Mesothelial cell of epicardium (in vitro differentiated cells): ENCODE results near the gene PARN. TPM values are rescaled to one million over a fixed set of nuclear protein-coding genes. Genes with fewer than 3 reads are reported as not detected.
"Not testable (repeated sequence)": the region's sequence is repeated elsewhere in the genome, so short reads cannot be mapped to it uniquely, and the experiment has no call there.

Source experiments
- DNase-seq, 2 experiments: peaks; one replicate each; pipeline ENCODE4 v3.0.0; 2021; ENCODE audit warnings: low spot score in 2 of 2; ENCODE audit not compliant: unreplicated experiment in 2 of 2
- H3K27ac Mint-ChIP-seq: 2 replicates; pipeline ENCODE4 v1.8.0; 2021; ENCODE audit warnings: mixed read lengths
- H3K27me3 Mint-ChIP-seq: 2 replicates; pipeline ENCODE4 v1.8.0; 2021; ENCODE audit warnings: low read depth, mixed read lengths
- H3K36me3 Mint-ChIP-seq: 2 replicates; pipeline ENCODE4 v1.8.0; 2021; ENCODE audit warnings: mixed read lengths
- H3K4me1 Mint-ChIP-seq: 2 replicates; pipeline ENCODE4 v1.8.0; 2021; ENCODE audit warnings: mixed read lengths
- H3K4me3 Mint-ChIP-seq: 2 replicates; pipeline ENCODE4 v1.8.0; 2021; ENCODE audit warnings: mild to moderate bottlenecking, moderate library complexity, mixed read lengths
- H3K9me3 Mint-ChIP-seq: 2 replicates; pipeline ENCODE4 v1.8.0; 2021; ENCODE audit warnings: mixed read lengths
- total RNA-seq: library from RNA; stranded (reverse); gene quantifications from 3 replicates; pipeline ENCODE4 v1.2.1, GENCODE V29; 2021
- TF ChIP-seq, protein P1 (sequence below): fragments of 200-600 bp; sonication (generic); IDR thresholded peaks from one replicate; pipeline ENCODE4 v1.5.0; 2021; ENCODE audit warnings: antibody characterized with exemption; ENCODE audit not compliant: unreplicated experiment

The PARN gene
- total RNA-seq, 1 donor from 2014 or later: 35.6 TPM

DNA sequence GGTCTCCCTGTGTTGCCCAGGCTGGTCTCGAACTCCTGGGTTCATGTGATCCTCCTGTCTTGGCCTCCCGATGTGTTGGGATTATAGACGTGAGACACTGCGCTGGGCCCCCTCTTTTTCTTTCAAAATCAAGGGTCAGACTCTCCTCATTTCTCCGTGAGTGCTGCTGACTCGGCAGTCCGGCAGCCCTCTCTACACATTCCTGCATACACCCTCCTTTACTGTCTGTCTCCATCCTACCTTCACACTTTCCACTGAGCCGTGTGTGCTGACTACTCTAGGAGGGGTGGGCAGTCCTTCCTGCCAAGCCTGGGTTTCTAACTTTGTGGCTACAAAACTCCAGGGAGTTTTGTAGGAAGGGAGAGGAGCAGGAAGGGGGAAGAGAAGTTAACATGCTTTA, 195.2 kb downstream of the PARN start:
- Mint-ChIP-seq H3K36me3 (peaks cover 15% of the 10 kb centered on the region), H3K27me3 (no peaks in the 10 kb centered on the region), H3K27ac (no peak overlapping the region), H3K4me3 (no peak overlapping the region), H3K4me1 (no peaks in the 10 kb centered on the region), H3K9me3 (peaks cover 7% of the 10 kb centered on the region)
- TF ChIP-seq, protein P1, sequence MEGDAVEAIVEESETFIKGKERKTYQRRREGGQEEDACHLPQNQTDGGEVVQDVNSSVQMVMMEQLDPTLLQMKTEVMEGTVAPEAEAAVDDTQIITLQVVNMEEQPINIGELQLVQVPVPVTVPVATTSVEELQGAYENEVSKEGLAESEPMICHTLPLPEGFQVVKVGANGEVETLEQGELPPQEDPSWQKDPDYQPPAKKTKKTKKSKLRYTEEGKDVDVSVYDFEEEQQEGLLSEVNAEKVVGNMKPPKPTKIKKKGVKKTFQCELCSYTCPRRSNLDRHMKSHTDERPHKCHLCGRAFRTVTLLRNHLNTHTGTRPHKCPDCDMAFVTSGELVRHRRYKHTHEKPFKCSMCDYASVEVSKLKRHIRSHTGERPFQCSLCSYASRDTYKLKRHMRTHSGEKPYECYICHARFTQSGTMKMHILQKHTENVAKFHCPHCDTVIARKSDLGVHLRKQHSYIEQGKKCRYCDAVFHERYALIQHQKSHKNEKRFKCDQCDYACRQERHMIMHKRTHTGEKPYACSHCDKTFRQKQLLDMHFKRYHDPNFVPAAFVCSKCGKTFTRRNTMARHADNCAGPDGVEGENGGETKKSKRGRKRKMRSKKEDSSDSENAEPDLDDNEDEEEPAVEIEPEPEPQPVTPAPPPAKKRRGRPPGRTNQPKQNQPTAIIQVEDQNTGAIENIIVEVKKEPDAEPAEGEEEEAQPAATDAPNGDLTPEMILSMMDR: no peak
- DNase-seq: no peak

DNA sequence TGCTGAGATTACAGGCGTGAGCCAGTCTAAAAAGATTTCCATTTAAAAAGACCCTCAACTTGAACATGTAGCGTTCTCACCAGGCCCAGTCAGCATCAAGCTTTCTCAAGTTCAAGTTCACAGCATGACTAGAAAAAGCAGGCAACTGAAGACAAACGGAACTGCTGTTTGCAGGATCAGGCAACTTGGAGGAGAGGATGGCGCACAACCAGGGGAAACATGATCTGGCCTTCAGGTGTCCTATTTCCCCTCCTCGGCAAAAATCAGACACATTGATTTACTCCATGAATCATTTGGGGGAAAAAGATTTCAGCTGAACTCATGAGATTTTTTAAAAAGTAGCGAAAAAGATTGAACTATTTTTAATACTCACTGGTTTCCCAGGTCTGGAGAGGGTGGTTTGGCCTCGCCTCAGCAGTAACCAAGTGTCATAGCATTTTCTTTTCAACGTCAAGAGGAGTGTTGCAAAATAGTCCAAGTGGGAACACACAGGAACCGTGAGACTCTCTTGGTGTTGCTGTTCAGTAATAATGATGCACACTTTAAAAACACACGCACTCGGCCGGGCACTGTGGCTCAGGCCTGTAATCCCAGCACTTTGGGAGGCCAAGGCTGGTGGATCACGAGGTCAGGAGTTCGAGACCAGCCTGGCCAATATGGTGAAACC, 201.0 kb downstream of the PARN start:
- H3K4me1 Mint-ChIP-seq, DNase-seq, H3K27ac Mint-ChIP-seq, H3K9me3 Mint-ChIP-seq, H3K4me3 Mint-ChIP-seq, H3K27me3 Mint-ChIP-seq: not testable (repeated sequence)
- peaks cover 17% of the 10 kb centered on the region for H3K36me3 Mint-ChIP-seq

GRCh38 chr16:14428043-14428442, 202.0 kb downstream of the PARN start:
- no peak for DNase-seq
- Mint-ChIP-seq H3K9me3 (peaks cover 7% of the 10 kb centered on the region), H3K36me3 (peaks cover 14% of the 10 kb centered on the region), H3K4me1 (peaks cover 2% of the 10 kb centered on the region), H3K27me3 (no peaks in the 10 kb centered on the region), H3K4me3 (no peak overlapping the region), H3K27ac (no peak overlapping the region)
- TF ChIP-seq, protein P1: no peak

DNA sequence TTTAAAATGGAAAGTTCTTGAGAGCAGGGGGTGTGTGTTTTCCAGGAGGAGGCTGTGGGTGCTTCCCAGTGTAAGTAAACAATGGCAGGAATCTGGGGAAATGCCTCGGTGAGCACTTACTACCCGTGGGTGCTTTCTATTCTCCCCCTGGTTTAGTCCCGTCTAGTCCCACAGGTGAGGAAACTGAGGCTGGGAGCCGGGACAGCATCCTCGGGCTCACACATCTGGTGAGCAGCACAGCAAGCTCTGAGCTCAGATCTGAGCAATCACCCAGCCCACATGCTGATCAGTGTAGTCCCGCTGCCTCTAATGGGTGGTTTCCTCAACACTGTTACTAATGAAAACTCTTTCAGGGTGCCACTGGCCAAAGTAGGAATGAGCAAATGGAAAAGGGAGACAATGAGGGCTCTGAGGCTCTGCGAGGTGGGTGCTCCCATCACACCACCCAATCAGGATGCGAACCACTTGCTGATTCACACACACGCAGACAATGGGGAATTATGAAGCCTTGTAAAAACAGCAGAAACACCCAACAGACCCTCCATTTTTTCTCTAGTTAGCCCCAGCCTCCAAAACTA, 202.6 kb downstream of the PARN start:
- no peak for DNase-seq
- H3K36me3 Mint-ChIP-seq: peaks cover 17% of the 10 kb centered on the region
- peaks cover 2% of the 10 kb centered on the region for H3K4me1 Mint-ChIP-seq
- no peaks in the 10 kb centered on the region for H3K27me3 Mint-ChIP-seq
- H3K27ac Mint-ChIP-seq: no peak overlapping the region
- no peak overlapping the region for H3K4me3 Mint-ChIP-seq
- peaks cover 5% of the 10 kb centered on the region for H3K9me3 Mint-ChIP-seq
- TF ChIP-seq, protein P1: no peak

DNA sequence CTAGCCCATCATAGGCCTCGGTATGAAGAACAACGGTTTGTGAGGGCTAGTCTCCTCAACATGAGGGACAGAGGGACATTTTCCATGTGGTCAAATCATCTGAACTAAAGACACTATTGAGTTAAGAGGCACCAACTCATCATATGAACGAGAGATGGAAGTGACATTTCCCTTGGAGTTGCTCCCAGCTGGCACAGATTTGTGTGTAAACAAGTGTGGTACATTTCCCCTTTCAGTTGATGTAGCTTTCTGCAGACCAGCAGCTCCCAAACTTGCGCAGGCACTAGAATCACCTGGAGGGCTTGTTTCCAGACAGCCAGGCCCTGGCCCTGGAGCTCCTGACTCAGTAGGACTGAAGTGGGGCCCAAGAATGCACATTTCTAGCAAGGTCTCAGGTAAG, 205.5 kb downstream of the PARN start:
- Mint-ChIP-seq H3K36me3 (peaks cover 11% of the 10 kb centered on the region), H3K4me1 (peaks cover 2% of the 10 kb centered on the region), H3K4me3 (no peak overlapping the region), H3K9me3 (no peaks in the 10 kb centered on the region), H3K27me3 (no peaks in the 10 kb centered on the region), H3K27ac (no peak overlapping the region)
- DNase-seq: no peak
- TF ChIP-seq, protein P1: no peak

- DNase-seq: no peak
- Mint-ChIP-seq H3K36me3 (peaks cover 11% of the 10 kb centered on the region), H3K27ac (no peak overlapping the region), H3K4me1 (peaks cover 5% of the 10 kb centered on the region), H3K4me3 (no peak overlapping the region), H3K27me3 (no peaks in the 10 kb centered on the region), H3K9me3 (no peaks in the 10 kb centered on the region)
- TF ChIP-seq, protein P1: no peak
Measured at GRCh38 chr16:14423344-14423743, 206.7 kb downstream of the PARN start.
